Transverse colon (tissue), 4 donors: ENCODE measurements around the gene VPS13D. TPM values are rescaled to one million over a fixed set of nuclear protein-coding genes. Genes with fewer than 3 reads are reported as not detected.

Source experiments
- DNase-seq: peaks from one replicate; pipeline ENCODE4 v3.0.0-alpha.2; 2019
- H3K27ac ChIP-seq, 4 donors: fragments of 200-600 bp; sonication (generic); 2 replicates each; pipeline ENCODE4 v1.5.1; 2016 to 2018; ENCODE audit warnings: inconsistent platforms in 4 of 4
- H3K27me3 ChIP-seq: fragments of 200-600 bp; sonication (generic); 2 replicates; pipeline ENCODE4 v1.5.1; 2017; ENCODE audit warnings: inconsistent platforms
- H3K36me3 ChIP-seq, 4 donors: fragments of 200-600 bp; sonication (generic); 2 replicates each; pipeline ENCODE4 v1.5.1; 2017 to 2019; ENCODE audit warnings: inconsistent platforms in 4 of 4
- H3K4me1 ChIP-seq, 4 donors: fragments of 200-600 bp; sonication (generic); 2 replicates each; pipeline ENCODE4 v1.5.1; 2017 to 2020; ENCODE audit warnings: inconsistent platforms in 4 of 4
- H3K4me3 ChIP-seq, 4 donors: fragments of 200-600 bp; sonication (generic); 1 replicate in 1 of 4; 2 replicates in 3 of 4; pipeline versions ENCODE4 v1.5.1 to v1.6.1; 2017 to 2019; ENCODE audit warnings: inconsistent platforms in 4 of 4
- H3K9me3 ChIP-seq, 2 donors: fragments of 200-600 bp; sonication (generic); 2 replicates each; pipeline ENCODE4 v1.5.1; 2017 to 2019; ENCODE audit warnings: inconsistent platforms in 2 of 2
- EP300 ChIP-seq: sonication (generic); formaldehyde crosslinking; IDR thresholded peaks from one replicate; pipeline ENCODE4 v1.6.1; 2017; ENCODE audit warnings: antibody characterized with exemption, low read depth
- POLR2A ChIP-seq: fragments of 450-650 bp; IDR thresholded peaks from one replicate; pipeline ENCODE4 v1.6.1; 2016; ENCODE audit warnings: antibody characterized with exemption, mild to moderate bottlenecking, moderate library complexity
- POLR2AphosphoS5 ChIP-seq, 3 donors: sonication (generic); formaldehyde crosslinking; IDR thresholded peaks; one replicate each; pipeline ENCODE4 v1.6.1; 2016; ENCODE audit warnings: antibody characterized with exemption in 3 of 3
- WGBS, 2 donors: methylation state at CpG; one replicate each; pipeline ENCODE4 v1.1.5; 2018; ENCODE audit warnings: low coverage in 1 of 2; 5-methylcytosine and 5-hydroxymethylcytosine counted together
- in situ Hi-C, 4 donors: fragments of 200-750 bp; cut with MboI; loops; one replicate each; pipeline versions ENCODE4 v1.15.0 to v1.15.1; 2017; ENCODE audit warnings: low sequenced_read_pairs in 3 of 4, low pct_ligation_motif_present in 1 of 4, low pct_unique_long_range_greater_than_20kb in 1 of 4
- intact Hi-C: fragments of 100-400 bp; cut with DNase I; formaldehyde crosslinking; loops from one replicate; pipeline ENCODE4 v1.15.1; 2023; ENCODE audit warnings: low total_unique reads
- total RNA-seq, 4 donors: library from RNA; depleted of rRNA; stranded (reverse); fragments of >200 nt; gene quantifications; one replicate each; pipeline ENCODE4 v1.1.0, GENCODE V29; 2016
- TF ChIP-seq, protein P1 (sequence below), 5 experiments: fragments of 200-600 bp in 3 of 5; fragments of 450-650 bp in 2 of 5; sonication (generic) in 3 of 5; IDR thresholded peaks; 1 replicate in 2 of 5; 2 replicates in 3 of 5; pipeline ENCODE4 v1.5.1; 2016 to 2017; ENCODE audit warnings: antibody characterized with exemption in 5 of 5, inconsistent platforms in 3 of 5, mild to moderate bottlenecking in 2 of 5, moderate library complexity in 1 of 5

VPS13D gene
- total RNA-seq, 4 donors from 2014 or later, result 101 to 136 (median 116) TPM

DNA sequence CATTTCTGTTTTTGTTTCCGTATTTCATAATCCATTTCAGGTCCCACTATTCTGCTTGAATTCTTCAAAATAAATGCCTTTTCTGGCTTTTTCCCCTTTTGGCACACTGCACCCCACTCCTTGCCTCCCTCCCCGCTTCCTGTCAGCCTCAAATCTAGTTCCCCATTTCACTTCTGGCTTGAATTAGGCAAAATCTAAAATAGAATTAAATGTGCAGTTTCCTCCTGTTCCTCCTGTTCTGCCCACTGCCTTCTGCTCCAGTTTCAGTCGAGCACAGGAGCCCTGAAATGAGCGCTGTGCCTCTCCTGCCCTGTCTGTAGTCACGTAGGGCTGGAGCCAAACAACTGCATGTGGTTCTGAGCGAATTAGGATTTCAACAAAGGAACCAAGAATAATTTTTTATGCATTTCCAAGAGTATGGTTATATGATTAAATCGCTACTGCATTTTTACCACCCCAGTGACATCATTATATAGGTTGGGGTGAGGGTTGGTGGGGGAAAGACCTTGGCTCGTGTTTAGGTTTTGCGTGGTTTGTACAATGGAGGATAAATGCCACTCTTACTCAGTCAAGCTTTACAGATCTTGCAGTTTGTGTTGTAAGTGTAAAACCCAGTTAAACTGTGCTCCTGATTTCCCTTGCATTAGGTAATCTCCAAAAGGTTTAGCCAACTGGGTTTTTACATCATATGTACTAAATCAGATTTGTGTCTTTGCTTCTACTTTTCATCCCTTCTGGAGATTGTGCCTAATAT, 114.9 kb downstream of the VPS13D start:
- peak; percentile 14 for DNase-seq
- intact Hi-C loops (no loop called here), in situ Hi-C loops (no loop called here)
- TF ChIP-seq POLR2A (no peak), EP300 (no peak), POLR2AphosphoS5 (IDR thresholded peaks at IDR 0.05) (no peak)
- TF ChIP-seq, protein P1, sequence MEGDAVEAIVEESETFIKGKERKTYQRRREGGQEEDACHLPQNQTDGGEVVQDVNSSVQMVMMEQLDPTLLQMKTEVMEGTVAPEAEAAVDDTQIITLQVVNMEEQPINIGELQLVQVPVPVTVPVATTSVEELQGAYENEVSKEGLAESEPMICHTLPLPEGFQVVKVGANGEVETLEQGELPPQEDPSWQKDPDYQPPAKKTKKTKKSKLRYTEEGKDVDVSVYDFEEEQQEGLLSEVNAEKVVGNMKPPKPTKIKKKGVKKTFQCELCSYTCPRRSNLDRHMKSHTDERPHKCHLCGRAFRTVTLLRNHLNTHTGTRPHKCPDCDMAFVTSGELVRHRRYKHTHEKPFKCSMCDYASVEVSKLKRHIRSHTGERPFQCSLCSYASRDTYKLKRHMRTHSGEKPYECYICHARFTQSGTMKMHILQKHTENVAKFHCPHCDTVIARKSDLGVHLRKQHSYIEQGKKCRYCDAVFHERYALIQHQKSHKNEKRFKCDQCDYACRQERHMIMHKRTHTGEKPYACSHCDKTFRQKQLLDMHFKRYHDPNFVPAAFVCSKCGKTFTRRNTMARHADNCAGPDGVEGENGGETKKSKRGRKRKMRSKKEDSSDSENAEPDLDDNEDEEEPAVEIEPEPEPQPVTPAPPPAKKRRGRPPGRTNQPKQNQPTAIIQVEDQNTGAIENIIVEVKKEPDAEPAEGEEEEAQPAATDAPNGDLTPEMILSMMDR (IDR thresholded peaks at IDR 0.05), result no peak
- H3K4me3 ChIP-seq, result no peak overlapping the region
- peak overlapping the region; percentile 20 to 56 (median 52) for H3K27ac ChIP-seq
- peaks cover 0 to 19% (median 8%) of the 10 kb centered on the region in 4 donors for H3K36me3 ChIP-seq
- WGBS, 2 donors, result 68 to 70% methylated on average over 8 to 9 of the region's 9 CpGs
- H3K9me3 ChIP-seq, result no peaks in the 10 kb centered on the region
- peaks cover 0 to 61% (median 39%) of the 10 kb centered on the region in 4 donors for H3K4me1 ChIP-seq
- no peaks in the 10 kb centered on the region for H3K27me3 ChIP-seq

DNA sequence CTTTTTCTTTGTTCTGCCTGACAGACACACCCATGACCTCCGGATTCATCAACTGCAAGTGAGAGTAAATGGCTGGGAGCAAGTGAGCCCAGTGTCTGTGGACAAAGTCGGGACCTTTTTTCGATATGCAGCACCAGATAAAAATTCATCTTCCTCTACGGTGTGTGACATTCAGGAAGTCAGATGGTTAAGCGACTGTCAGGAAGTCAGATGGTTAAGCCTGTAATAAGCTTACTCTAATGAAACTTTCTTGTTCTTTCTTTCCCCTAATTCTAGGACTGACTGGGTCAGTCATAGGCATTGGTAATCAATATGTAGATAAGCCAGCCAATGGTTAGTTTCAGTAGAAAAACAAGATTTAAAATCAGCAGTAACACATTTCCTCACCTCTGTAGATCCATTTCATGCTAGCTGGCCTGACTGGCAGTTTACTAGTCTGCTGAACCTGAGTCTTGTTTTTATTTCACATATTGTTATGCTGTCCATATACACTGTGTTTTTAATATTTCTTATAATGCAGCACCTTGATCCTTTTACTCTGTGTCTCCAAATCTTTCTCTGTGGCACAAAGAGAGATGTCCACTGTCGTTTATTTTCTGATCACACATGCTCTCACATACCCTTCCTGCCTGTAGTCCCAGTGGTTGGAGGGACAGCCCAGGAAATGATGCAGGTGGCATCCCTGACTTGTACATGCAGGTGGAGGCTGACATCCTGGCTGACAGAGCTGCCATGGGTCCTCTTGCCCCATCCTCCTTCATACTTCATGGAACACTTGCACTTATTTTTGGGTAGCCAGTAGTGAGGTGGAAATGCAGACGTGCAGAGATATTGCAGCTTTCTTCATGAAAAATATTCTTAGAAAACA, 115.8 kb downstream of the VPS13D start:
- Histone ChIP-seq H3K27ac (peak overlapping the region; percentile 20 to 56 (median 52)), H3K4me3 (no peak overlapping the region), H3K27me3 (no peaks in the 10 kb centered on the region), H3K36me3 (peaks cover 0 to 27% (median 12%) of the 10 kb centered on the region in 4 donors), H3K4me1 (peaks cover 0 to 52% (median 33%) of the 10 kb centered on the region in 4 donors), H3K9me3 (peaks cover 0 to 1% of the 10 kb centered on the region in 2 donors)
- TF ChIP-seq, protein P1 (IDR thresholded peaks at IDR 0.05), result no peak
- TF ChIP-seq EP300, result no peak
- no peak for TF ChIP-seq POLR2A
- TF ChIP-seq POLR2AphosphoS5 (IDR thresholded peaks at IDR 0.05), result no peak
- WGBS, 2 donors, result 49 to 54% methylated on average over 7 of the region's 7 CpGs
- no peak for DNase-seq
- in situ Hi-C loops (no loop called here), intact Hi-C loops (no loop called here)

DNA sequence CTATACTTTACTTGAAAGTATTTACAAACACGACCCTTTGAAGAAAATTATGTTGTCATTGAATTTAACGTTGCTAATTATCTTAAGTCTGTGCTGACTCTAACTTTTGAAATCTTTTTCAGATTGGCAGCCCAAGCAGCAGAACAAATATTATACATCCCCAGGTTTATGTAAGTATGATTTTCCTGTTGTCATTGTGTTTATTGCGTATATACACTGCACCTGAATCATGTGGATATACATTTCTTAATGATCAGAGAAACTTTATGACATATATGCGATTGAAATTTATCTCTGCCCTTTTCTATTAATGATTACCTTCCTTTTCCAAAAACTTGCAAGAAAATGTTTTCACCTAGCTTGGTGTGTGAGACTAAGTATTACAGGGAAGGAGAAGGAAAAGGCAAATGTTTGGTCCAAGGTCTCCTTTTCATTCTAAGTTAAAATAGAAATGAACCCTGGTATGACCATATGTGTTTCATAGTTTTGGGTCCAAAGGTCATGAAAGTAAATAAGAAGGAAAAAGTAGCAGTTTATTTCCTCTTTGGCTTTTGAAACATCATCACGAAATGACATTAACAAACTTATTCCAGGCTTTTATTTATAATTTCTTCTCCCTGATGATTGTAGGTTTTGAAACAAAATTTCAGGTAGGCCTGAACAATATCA, 116.8 kb downstream of the VPS13D start:
- Histone ChIP-seq H3K27me3 (no peaks in the 10 kb centered on the region), H3K27ac (peak overlapping the region; percentile 20 to 56 (median 52)), H3K4me1 (peaks cover 0 to 46% (median 29%) of the 10 kb centered on the region in 4 donors), H3K9me3 (peaks cover 0 to 5% of the 10 kb centered on the region in 2 donors), H3K4me3 (no peak overlapping the region), H3K36me3 (peaks cover 0 to 34% (median 16%) of the 10 kb centered on the region in 4 donors)
- intact Hi-C loops (no loop called here), in situ Hi-C loops (no loop called here)
- TF ChIP-seq EP300 (no peak), POLR2A (no peak), POLR2AphosphoS5 (IDR thresholded peaks at IDR 0.05) (peak in 1 of 3 donors; percentile 17)
- TF ChIP-seq, protein P1 (IDR thresholded peaks at IDR 0.05), result no peak
- no peak for DNase-seq
- WGBS, 2 donors, result 48 to 58% methylated on average over 5 of the region's 5 CpGs

DNA sequence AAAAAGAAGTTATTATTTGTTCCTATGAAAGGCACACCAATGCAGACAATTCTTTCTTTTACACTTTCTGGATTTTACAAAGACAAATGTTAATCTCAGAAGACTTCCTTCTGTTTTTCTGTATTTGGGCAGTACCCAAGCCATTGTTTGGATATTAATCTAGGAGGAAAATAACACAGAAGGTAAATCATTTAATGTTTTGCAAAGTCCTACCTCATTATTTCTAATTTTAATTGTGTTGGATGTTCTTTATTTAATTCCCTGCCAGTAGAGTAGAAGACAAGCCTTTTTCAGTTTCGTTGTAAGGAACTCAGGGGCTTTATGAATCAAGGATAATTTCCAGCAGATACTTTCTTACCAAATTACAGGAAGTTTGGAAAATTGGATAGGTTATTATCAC, 118.3 kb downstream of the VPS13D start:
- no peak for DNase-seq
- Histone ChIP-seq H3K4me3 (no peak overlapping the region), H3K36me3 (peaks cover 0 to 44% (median 16%) of the 10 kb centered on the region in 4 donors), H3K9me3 (peaks cover 0 to 5% of the 10 kb centered on the region in 2 donors), H3K4me1 (peaks cover 0 to 43% (median 28%) of the 10 kb centered on the region in 4 donors), H3K27me3 (no peaks in the 10 kb centered on the region), H3K27ac (no peak overlapping the region)
- intact Hi-C loops (no loop called here), in situ Hi-C loops (no loop called here)
- TF ChIP-seq POLR2A, result no peak
- no peak for TF ChIP-seq POLR2AphosphoS5 (IDR thresholded peaks at IDR 0.05)
- TF ChIP-seq EP300, result no peak
- TF ChIP-seq, protein P1 (IDR thresholded peaks at IDR 0.05), result no peak
- WGBS, 2 donors, result 88 to 89% methylated on average over 1 of the region's 1 CpG
